LoVo (cell line): ENCODE data around the gene SERINC5.

Source experiments
- DNase-seq: peaks from one replicate; pipeline ENCODE4 v3.0.0-alpha.2; 2016; ENCODE audit warnings: low spot score

Gene SERINC5

GRCh38 chr5:80067531-80068245, 188.2 kb downstream of the SERINC5 start:
- DNase-seq: no peak

DNA sequence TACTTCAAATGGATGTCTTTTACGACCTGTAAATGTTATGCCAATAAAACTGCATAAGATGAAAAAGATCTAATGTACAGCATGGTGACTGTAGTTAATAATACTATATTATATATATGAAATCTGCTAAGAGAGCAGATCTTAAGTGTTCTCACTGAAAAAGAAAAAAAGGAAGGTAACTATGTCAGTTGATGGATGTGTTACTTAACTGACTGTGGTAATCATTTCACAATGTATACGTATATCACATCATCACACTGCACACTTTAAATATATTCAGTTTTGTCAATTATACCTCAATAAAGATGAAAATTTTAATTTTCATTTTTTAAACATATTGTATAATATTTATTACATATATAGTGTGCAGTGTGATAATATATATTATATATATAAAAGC, 188.8 kb downstream of the SERINC5 start:
- no peak for DNase-seq

DNA sequence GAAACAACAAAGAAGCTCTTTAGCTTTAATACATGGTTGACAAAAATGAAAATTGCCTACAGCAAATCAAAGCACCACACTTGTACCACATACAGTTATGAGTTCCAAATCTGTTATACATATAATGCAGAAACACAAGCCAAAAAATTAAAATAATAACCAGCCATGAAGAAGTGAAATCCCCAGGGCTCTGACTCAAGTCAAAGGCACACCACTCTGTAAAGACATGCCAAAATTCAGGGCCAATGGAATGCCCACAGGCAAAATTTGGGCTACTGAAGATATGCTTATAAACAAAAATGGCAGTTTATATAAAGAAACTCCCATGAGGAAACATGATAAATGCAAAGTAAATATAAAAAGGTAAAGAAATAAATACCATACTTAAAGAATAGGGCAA, 191.7 kb downstream of the SERINC5 start:
- DNase-seq: no peak
